Measurements from ENCODE around the gene USF1. TPM values are rescaled to one million over a fixed set of nuclear protein-coding genes. Genes with fewer than 3 reads are reported as not detected.

Gene USF1
- total RNA-seq, 1 donor from 2014 or later = 66.4 TPM

- no peak for DNase-seq (ENCODE audit: low spot score in 2 of 2, unreplicated experiment in 2 of 2)
- Mint-ChIP-seq H3K36me3 (peaks cover 20% of the 10 kb centered on the region), H3K4me3 (peak overlapping the region; percentile 59), H3K27me3 (ENCODE audit: low read depth) (no peaks in the 10 kb centered on the region), H3K4me1 (peaks cover 22% of the 10 kb centered on the region), H3K27ac (no peak overlapping the region), H3K9me3 (no peaks in the 10 kb centered on the region)
- no peak for TF ChIP-seq CTCF (IDR thresholded peaks at IDR 0.05; ENCODE audit: unreplicated experiment)
Measured at GRCh38 chr1:161039546-161039945, 6.2 kb downstream of the USF1 start.

- H3K27me3 Mint-ChIP-seq (ENCODE audit: low read depth) = no peaks in the 10 kb centered on the region
- no peaks in the 10 kb centered on the region for H3K9me3 Mint-ChIP-seq
- no peak for DNase-seq (ENCODE audit: low spot score in 2 of 2, unreplicated experiment in 2 of 2)
- peaks cover 19% of the 10 kb centered on the region for H3K4me1 Mint-ChIP-seq
- H3K27ac Mint-ChIP-seq = peak overlapping the region; percentile 94
- no peak for TF ChIP-seq CTCF (IDR thresholded peaks at IDR 0.05; ENCODE audit: unreplicated experiment)
- H3K36me3 Mint-ChIP-seq = peaks cover 20% of the 10 kb centered on the region
- H3K4me3 Mint-ChIP-seq = peak overlapping the region; percentile 79
Measured at GRCh38 chr1:161039154-161039545, 6.6 kb downstream of the USF1 start.

- no peaks in the 10 kb centered on the region for H3K9me3 Mint-ChIP-seq
- peaks cover 17% of the 10 kb centered on the region for H3K4me1 Mint-ChIP-seq
- no peaks in the 10 kb centered on the region for H3K27me3 Mint-ChIP-seq (ENCODE audit: low read depth)
- peak within 1 kb of the TSS; percentile 79 for H3K4me3 Mint-ChIP-seq
- no peak for TF ChIP-seq CTCF (IDR thresholded peaks at IDR 0.05; ENCODE audit: unreplicated experiment)
- H3K36me3 Mint-ChIP-seq = peaks cover 20% of the 10 kb centered on the region
- peak within 1 kb of the TSS; percentile 94 for H3K27ac Mint-ChIP-seq
- peak in 1 of 2 experiments; percentile 82 for DNase-seq (ENCODE audit: low spot score in 2 of 2, unreplicated experiment in 2 of 2)
Measured at GRCh38 chr1:161038523-161039153, 7.1 kb downstream of the USF1 start, which contains the start of gene TSTD1. Gene TSTD1 (minus strand): TSS chr1:161038964. CDS start chr1:161038889, 75 bp downstream.

- peak in 1 of 2 experiments; percentile 50 for DNase-seq (ENCODE audit: low spot score in 2 of 2, unreplicated experiment in 2 of 2)
- Mint-ChIP-seq H3K36me3 (peaks cover 20% of the 10 kb centered on the region), H3K9me3 (no peaks in the 10 kb centered on the region), H3K27me3 (ENCODE audit: low read depth) (no peaks in the 10 kb centered on the region), H3K4me1 (peaks cover 18% of the 10 kb centered on the region), H3K4me3 (peak overlapping the region; percentile 79), H3K27ac (peak overlapping the region; percentile 94)
- no peak for TF ChIP-seq CTCF (IDR thresholded peaks at IDR 0.05; ENCODE audit: unreplicated experiment)
Measured at GRCh38 chr1:161037661-161038522, 7.9 kb downstream of the USF1 start.

GRCh38 chr1:161033751-161034150, 12.0 kb downstream of the USF1 start:
- DNase-seq (ENCODE audit: low spot score in 2 of 2, unreplicated experiment in 2 of 2) = no peak
- Mint-ChIP-seq H3K4me1 (peaks cover 30% of the 10 kb centered on the region), H3K27ac (no peak overlapping the region), H3K9me3 (no peaks in the 10 kb centered on the region), H3K4me3 (no peak overlapping the region), H3K27me3 (ENCODE audit: low read depth) (no peaks in the 10 kb centered on the region), H3K36me3 (peaks cover 2% of the 10 kb centered on the region)
- TF ChIP-seq CTCF (IDR thresholded peaks at IDR 0.05; ENCODE audit: unreplicated experiment) = no peak

All from mesothelial cell of epicardium (in vitro differentiated cells).